ENCODE results near the gene GP1BB. TPM values are rescaled to one million over a fixed set of nuclear protein-coding genes. Genes with fewer than 3 reads are reported as not detected.

The GP1BB gene
- total and polyA plus RNA-seq, 10 of the 15 experiments (the other 5 are each of a cell fraction or from before 2014, with no cell fraction given), result 0.05 to 0.28 (median 0.28) TPM; not detected in 7

GRCh38 chr22:19713650-19714311 lies 9.6 kb upstream of the GP1BB start:
- in situ Hi-C loops (cut with MboI), result no loop called here
- FAIRE-seq (no peak), ATAC-seq (no peak), DNase-seq (ENCODE audit: low read depth, low spot score) (no peak)
- H3K79me2 ChIP-seq (ENCODE audit: control insufficient read depth, insufficient read depth, low read length), result no peaks in the 10 kb centered on the region
- H3K9me3 ChIP-seq (replicated peaks; ENCODE audit: control insufficient read depth, insufficient read depth, low read length), result no peaks in the 10 kb centered on the region
- ChIA-PET POLR2A (no interaction called here), SMC1A (ENCODE audit: uncharacterized antibody, unreplicated experiment) (no interaction called here), CTCF (no interaction called here), RAD21 (ENCODE audit: unreplicated experiment) (no interaction called here)
- H3K36me3 ChIP-seq (ENCODE audit: control insufficient read depth in 2 of 2, insufficient read depth in 2 of 2, low read length in 1 of 2), result no peaks in the 10 kb centered on the region
- H3K4me1 ChIP-seq (ENCODE audit: control insufficient read depth, insufficient read depth, low read length), result peaks cover 8% of the 10 kb centered on the region
- 64% methylated on average over 22 of the region's 38 CpGs for WGBS (ENCODE audit: insufficient coverage, insufficient replicate concordance, low lambda C conversion rate, missing lambda C conversion rate)
- no peak overlapping the region for H2AFZ ChIP-seq (ENCODE audit: control insufficient read depth, low read depth, low read length)
- H3K9ac ChIP-seq (ENCODE audit: control insufficient read depth, insufficient read depth, low read length), result no peak overlapping the region
- H3K27ac ChIP-seq (ENCODE audit: control insufficient read depth, insufficient read depth), result no peak overlapping the region
- H3K27me3 ChIP-seq (replicated peaks in 1 of 2; ENCODE audit: control insufficient read depth in 2 of 2, insufficient read depth in 2 of 2, low read length in 1 of 2), result peaks cover 2 to 4% of the 10 kb centered on the region in 2 experiments; a peak in 3 of 4 replicates
- TF ChIP-seq, protein P1, sequence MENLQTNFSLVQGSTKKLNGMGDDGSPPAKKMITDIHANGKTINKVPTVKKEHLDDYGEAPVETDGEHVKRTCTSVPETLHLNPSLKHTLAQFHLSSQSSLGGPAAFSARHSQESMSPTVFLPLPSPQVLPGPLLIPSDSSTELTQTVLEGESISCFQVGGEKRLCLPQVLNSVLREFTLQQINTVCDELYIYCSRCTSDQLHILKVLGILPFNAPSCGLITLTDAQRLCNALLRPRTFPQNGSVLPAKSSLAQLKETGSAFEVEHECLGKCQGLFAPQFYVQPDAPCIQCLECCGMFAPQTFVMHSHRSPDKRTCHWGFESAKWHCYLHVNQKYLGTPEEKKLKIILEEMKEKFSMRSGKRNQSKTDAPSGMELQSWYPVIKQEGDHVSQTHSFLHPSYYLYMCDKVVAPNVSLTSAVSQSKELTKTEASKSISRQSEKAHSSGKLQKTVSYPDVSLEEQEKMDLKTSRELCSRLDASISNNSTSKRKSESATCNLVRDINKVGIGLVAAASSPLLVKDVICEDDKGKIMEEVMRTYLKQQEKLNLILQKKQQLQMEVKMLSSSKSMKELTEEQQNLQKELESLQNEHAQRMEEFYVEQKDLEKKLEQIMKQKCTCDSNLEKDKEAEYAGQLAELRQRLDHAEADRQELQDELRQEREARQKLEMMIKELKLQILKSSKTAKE (IDR thresholded peaks at IDR 0.05; ENCODE audit: low read depth, poor library complexity, severe bottlenecking), result no peak
- TF ChIP-seq RB1 (IDR thresholded peaks at IDR 0.05; ENCODE audit: borderline replicate concordance), result no peak
- no peak for TF ChIP-seq KLF5 (IDR thresholded peaks at IDR 0.05; ENCODE audit: partially characterized antibody)
- no peak for TF ChIP-seq RELB (IDR thresholded peaks at IDR 0.05; ENCODE audit: low read depth)
- no peak for TF ChIP-seq IRF5 (IDR thresholded peaks at IDR 0.05; ENCODE audit: borderline replicate concordance)
- TF ChIP-seq EZH2 (IDR thresholded peaks at IDR 0.05; ENCODE audit: borderline replicate concordance, control insufficient read depth, low read depth, low read length), result no peak
- no peak for TF ChIP-seq TBL1XR1 (IDR thresholded peaks at IDR 0.05; ENCODE audit: low read depth, low read length)
- no peak for TF ChIP-seq IKZF2 (IDR thresholded peaks at IDR 0.05)
- no peak for TF ChIP-seq MTA3 (IDR thresholded peaks at IDR 0.05; ENCODE audit: borderline replicate concordance, low read length)
- no peak for TF ChIP-seq HCFC1 (IDR thresholded peaks at IDR 0.05; ENCODE audit: low read length)
- no peak for TF ChIP-seq BACH1 (IDR thresholded peaks at IDR 0.05; ENCODE audit: borderline replicate concordance)
- TF ChIP-seq SUZ12 (IDR thresholded peaks at IDR 0.05; ENCODE audit: unreplicated experiment), result no peak
- no peak for TF ChIP-seq MXI1 (IDR thresholded peaks at IDR 0.05; ENCODE audit: low read depth, low read length)
- TF ChIP-seq, protein P2, sequence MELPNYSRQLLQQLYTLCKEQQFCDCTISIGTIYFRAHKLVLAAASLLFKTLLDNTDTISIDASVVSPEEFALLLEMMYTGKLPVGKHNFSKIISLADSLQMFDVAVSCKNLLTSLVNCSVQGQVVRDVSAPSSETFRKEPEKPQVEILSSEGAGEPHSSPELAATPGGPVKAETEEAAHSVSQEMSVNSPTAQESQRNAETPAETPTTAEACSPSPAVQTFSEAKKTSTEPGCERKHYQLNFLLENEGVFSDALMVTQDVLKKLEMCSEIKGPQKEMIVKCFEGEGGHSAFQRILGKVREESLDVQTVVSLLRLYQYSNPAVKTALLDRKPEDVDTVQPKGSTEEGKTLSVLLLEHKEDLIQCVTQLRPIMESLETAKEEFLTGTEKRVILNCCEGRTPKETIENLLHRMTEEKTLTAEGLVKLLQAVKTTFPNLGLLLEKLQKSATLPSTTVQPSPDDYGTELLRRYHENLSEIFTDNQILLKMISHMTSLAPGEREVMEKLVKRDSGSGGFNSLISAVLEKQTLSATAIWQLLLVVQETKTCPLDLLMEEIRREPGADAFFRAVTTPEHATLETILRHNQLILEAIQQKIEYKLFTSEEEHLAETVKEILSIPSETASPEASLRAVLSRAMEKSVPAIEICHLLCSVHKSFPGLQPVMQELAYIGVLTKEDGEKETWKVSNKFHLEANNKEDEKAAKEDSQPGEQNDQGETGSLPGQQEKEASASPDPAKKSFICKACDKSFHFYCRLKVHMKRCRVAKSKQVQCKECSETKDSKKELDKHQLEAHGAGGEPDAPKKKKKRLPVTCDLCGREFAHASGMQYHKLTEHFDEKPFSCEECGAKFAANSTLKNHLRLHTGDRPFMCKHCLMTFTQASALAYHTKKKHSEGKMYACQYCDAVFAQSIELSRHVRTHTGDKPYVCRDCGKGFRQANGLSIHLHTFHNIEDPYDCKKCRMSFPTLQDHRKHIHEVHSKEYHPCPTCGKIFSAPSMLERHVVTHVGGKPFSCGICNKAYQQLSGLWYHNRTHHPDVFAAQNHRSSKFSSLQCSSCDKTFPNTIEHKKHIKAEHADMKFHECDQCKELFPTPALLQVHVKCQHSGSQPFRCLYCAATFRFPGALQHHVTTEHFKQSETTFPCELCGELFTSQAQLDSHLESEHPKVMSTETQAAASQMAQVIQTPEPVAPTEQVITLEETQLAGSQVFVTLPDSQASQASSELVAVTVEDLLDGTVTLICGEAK (IDR thresholded peaks at IDR 0.05; ENCODE audit: borderline replicate concordance), result no peak
- intact Hi-C loops (cut with micrococcal nuclease; ENCODE audit: unreplicated experiment), result no loop called here
- H3K4me2 ChIP-seq (ENCODE audit: control insufficient read depth, insufficient read depth), result no peak overlapping the region
- no TSS peak for BruUV-seq (replicated peaks)
- H3K4me3 ChIP-seq, result no peak overlapping the region
- H4K20me1 ChIP-seq (ENCODE audit: control insufficient read depth, insufficient read depth), result no peaks in the 10 kb centered on the region
